Ovary (tissue), 9 donors: ENCODE results near the gene IL1RAPL2. TPM values are rescaled to one million over a fixed set of nuclear protein-coding genes. Genes with fewer than 3 reads are reported as not detected.
"Not testable (repeated sequence)": the region's sequence is repeated elsewhere in the genome, so short reads cannot be mapped to it uniquely, and the experiment has no call there.

Experiments used
- DNase-seq, 5 donors: peaks; one replicate each; pipeline ENCODE4 v3.0.0-alpha.2; 2019 to 2020
- H3K27ac ChIP-seq, 2 donors: fragments of 200-600 bp; one replicate each; pipeline versions ENCODE4 v1.5.1 to v1.8.0; 2019 to 2022
- H3K27me3 ChIP-seq: fragments of 200-600 bp; one replicate; pipeline ENCODE4 v1.8.0; 2022
- H3K36me3 ChIP-seq: fragments of 200-600 bp; sonication (generic); one replicate; pipeline ENCODE4 v1.5.1; 2019
- H3K4me1 ChIP-seq: one replicate; pipeline ENCODE4 v1.8.1; 2013; ENCODE audit warnings: mild to moderate bottlenecking, moderate library complexity; ENCODE audit not compliant: insufficient read depth
- H3K4me3 ChIP-seq: fragments of 200-600 bp; sonication (generic); one replicate; pipeline ENCODE4 v1.5.1; 2017
- H3K9me3 ChIP-seq, 2 donors: fragments of 200-600 bp in 1 of 2; sonication (generic) in 1 of 2; one replicate each; pipeline versions ENCODE4 v1.5.1 to v1.8.1; 2013 to 2019; ENCODE audit warnings: mild to moderate bottlenecking in 1 of 2, moderate library complexity in 1 of 2
- CTCF ChIP-seq, 3 donors: fragments of 450-650 bp in 2 of 3; fragments of 200-600 bp in 1 of 3; IDR thresholded peaks; one replicate each; pipeline versions ENCODE4 v1.5.1 to v1.8.0; 2016 to 2022; ENCODE audit warnings: antibody characterized with exemption in 3 of 3, mild to moderate bottlenecking in 1 of 3
- EP300 ChIP-seq: sonication (generic); formaldehyde crosslinking; IDR thresholded peaks from one replicate; pipeline ENCODE4 v1.6.1; 2017; ENCODE audit warnings: antibody characterized with exemption
- POLR2A ChIP-seq: fragments of 450-650 bp; IDR thresholded peaks from one replicate; pipeline ENCODE4 v1.6.1; 2017; ENCODE audit warnings: antibody characterized with exemption, mild to moderate bottlenecking, moderate library complexity
- WGBS, 3 donors: extraction: QIAGEN DNeasy Blood & Tissue Kit in 1 of 3; methylation state at CpG; one replicate each; pipeline versions ENCODE4 v1.1.5 to v1.1.7; 2013 to 2017; 5-methylcytosine and 5-hydroxymethylcytosine counted together
- intact Hi-C, 4 donors: fragments of 100-400 bp; cut with DNase I; formaldehyde crosslinking; loops; one replicate each; pipeline versions ENCODE4 v1.11.0 to v1.15.1; 2022 to 2023
- polyA plus RNA-seq, 2 donors: library from polyadenylated mRNA; stranded (reverse); fragments of 200-250 nt in 1 of 2; fragments of 350-450 nt in 1 of 2; fragmentation: Illumina TruSeq in 1 of 2; extraction: RNeasy Lipid Tissue Mini Kit (QIAGEN cat#74804) in 1 of 2; gene quantifications; one replicate each; pipeline ENCODE4 v1.2.3, GENCODE V29; 2013 to 2014
- total RNA-seq, 7 donors: library from RNA; depleted of rRNA in 2 of 7; stranded (reverse); fragments of >200 nt in 2 of 7; fragmentation: NEBNext Ultra II Directional in 3 of 7; extraction: Animal tissue kit (Norgen Biotek cat#: 25700) in 3 of 7; gene quantifications; one replicate each; pipeline versions ENCODE4 v1.1.0 to v1.2.4, GENCODE V29; 2016 to 2023
- donor health status: DM: no; HTN: no; CAD: no; lungs with moderate emphysema.
- donor health status: DM: no; HTN: no; CAD: no.
- donor health status: Bipolar disorder and iron deficiency.
- donor health status: DM: yes; HTN: yes; CAD: no.
- donor health status: DM: no; HTN: no; CAD: no.
- donor health status: DM: yes; HTN: yes; CAD: no.

The IL1RAPL2 gene
- total and polyA plus RNA-seq, 9 donors, result 0.08 to 1.1 (median 0.32) TPM; not detected in 3

GRCh38 chrX:105759598-105759997 is 1193.6 kb downstream of the IL1RAPL2 start:
- H3K4me1 ChIP-seq, result no peaks in the 10 kb centered on the region
- H3K27ac ChIP-seq, result no peak overlapping the region
- H3K4me3 ChIP-seq, result no peak overlapping the region
- no peak for DNase-seq
- H3K9me3 ChIP-seq, result no peaks in the 10 kb centered on the region
- TF ChIP-seq CTCF (IDR thresholded peaks at IDR 0.05), result no peak
- TF ChIP-seq EP300, result no peak
- TF ChIP-seq POLR2A, result no peak
- 55 to 60% (median 59%) methylated on average over 2 of the region's 2 CpGs for WGBS, 3 donors
- H3K27me3 ChIP-seq, result no peaks in the 10 kb centered on the region
- intact Hi-C loops, result no loop called here
- no peaks in the 10 kb centered on the region for H3K36me3 ChIP-seq

- intact Hi-C loops, result no loop called here
- no peak for DNase-seq
- no peaks in the 10 kb centered on the region for H3K4me1 ChIP-seq
- H3K27me3 ChIP-seq, result no peaks in the 10 kb centered on the region
- no peak overlapping the region for H3K4me3 ChIP-seq
- H3K36me3 ChIP-seq, result no peaks in the 10 kb centered on the region
- no peaks in the 10 kb centered on the region for H3K9me3 ChIP-seq
- WGBS, 3 donors, result 41 to 60% (median 58%) methylated on average over 1 of the region's 1 CpG
- TF ChIP-seq EP300 (no peak), POLR2A (no peak), CTCF (IDR thresholded peaks at IDR 0.05) (no peak)
- no peak overlapping the region for H3K27ac ChIP-seq
These were observed 1199.7 kb downstream of the IL1RAPL2 start for GRCh38 chrX:105765691-105766090.

- no peak overlapping the region for H3K4me3 ChIP-seq
- TF ChIP-seq EP300 (no peak), POLR2A (no peak), CTCF (IDR thresholded peaks at IDR 0.05) (no peak)
These were observed 1207.8 kb downstream of the IL1RAPL2 start for GRCh38 chrX:105773801-105774200.

GRCh38 chrX:105775679-105776078 is 1209.7 kb downstream of the IL1RAPL2 start:
- no peaks in the 10 kb centered on the region for H3K9me3 ChIP-seq
- no peak overlapping the region for H3K4me3 ChIP-seq
- no peaks in the 10 kb centered on the region for H3K27me3 ChIP-seq
- intact Hi-C loops, result no loop called here
- no peak overlapping the region for H3K27ac ChIP-seq
- DNase-seq, result no peak
- no peaks in the 10 kb centered on the region for H3K36me3 ChIP-seq
- TF ChIP-seq POLR2A (no peak), EP300 (no peak), CTCF (IDR thresholded peaks at IDR 0.05) (no peak)
- 33 to 46% (median 37%) methylated on average over 3 of the region's 3 CpGs for WGBS, 3 donors
- H3K4me1 ChIP-seq, result no peaks in the 10 kb centered on the region

More at GRCh38 chrX:105773801-105774200, 1207.8 kb downstream of the IL1RAPL2 start:
- intact Hi-C loops, result no loop called here
- H3K4me1 ChIP-seq, result no peaks in the 10 kb centered on the region
- no peak overlapping the region for H3K27ac ChIP-seq
- DNase-seq, result no peak
- H3K9me3 ChIP-seq, result no peaks in the 10 kb centered on the region
- H3K36me3 ChIP-seq, result no peaks in the 10 kb centered on the region
- no peaks in the 10 kb centered on the region for H3K27me3 ChIP-seq

- intact Hi-C loops, result no loop called here
- WGBS, 3 donors, result 42 to 49% (median 47%) methylated on average over 1 of the region's 1 CpG
- Histone ChIP-seq H3K36me3 (no peaks in the 10 kb centered on the region), H3K27ac (no peak overlapping the region), H3K27me3 (no peaks in the 10 kb centered on the region), H3K9me3 (no peaks in the 10 kb centered on the region), H3K4me3 (no peak overlapping the region), H3K4me1 (no peaks in the 10 kb centered on the region)
- DNase-seq, result no peak
- TF ChIP-seq EP300 (no peak), POLR2A (no peak)
These were observed 1215.8 kb downstream of the IL1RAPL2 start for GRCh38 chrX:105781804-105782203.

- WGBS, 3 donors, result 73 to 82% (median 79%) methylated on average over 26 of the region's 26 CpGs
- H3K27me3 ChIP-seq, DNase-seq: not testable (repeated sequence)
These were observed 1230.9 kb downstream of the IL1RAPL2 start for GRCh38 chrX:105796877-105797276.

More at GRCh38 chrX:105796877-105797276, 1230.9 kb downstream of the IL1RAPL2 start:
- intact Hi-C loops, H3K4me3 ChIP-seq, H3K4me1 ChIP-seq, H3K9me3 ChIP-seq, H3K36me3 ChIP-seq, H3K27ac ChIP-seq: not testable (repeated sequence)
